ENCODE measurements around the gene ANXA8. TPM values are rescaled to one million over a fixed set of nuclear protein-coding genes. Genes with fewer than 3 reads are reported as not detected.
A peak's percentile ranks its signal among the peaks of the same experiment; 100 is the strongest.

The ANXA8 gene
- total and polyA plus RNA-seq, 2 of the 13 experiments (the other 11 are each of a cell fraction or from before 2014, with no cell fraction given), result not detected

DNA sequence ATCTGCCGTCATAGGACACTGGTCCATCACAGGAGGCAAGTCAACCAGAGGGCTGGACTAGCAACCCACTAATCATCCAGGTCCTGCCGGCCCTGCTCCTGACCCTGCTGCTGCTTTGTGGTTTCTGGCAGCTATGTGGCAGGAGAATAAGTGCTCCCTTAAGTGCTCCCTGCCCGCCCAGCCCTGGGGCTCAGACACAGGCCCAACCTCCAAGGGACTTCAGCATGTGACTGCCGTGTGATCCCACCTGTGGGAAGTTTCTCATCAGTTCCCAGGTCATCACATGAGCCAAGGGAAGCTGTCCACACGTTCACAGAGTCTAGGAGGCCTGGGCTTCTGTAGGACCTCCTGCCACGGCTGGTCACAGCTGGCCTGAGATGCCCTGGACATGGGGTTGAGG, 65.6 kb downstream of the ANXA8 start:
- Histone ChIP-seq H3K9ac (ENCODE audit: insufficient read depth, low read depth, low read length) (no peak overlapping the region), H3K36me3 (replicated peaks in 1 of 2; ENCODE audit: control insufficient read depth in 1 of 2, insufficient read depth in 2 of 2, low read length in 2 of 2) (no peaks in the 10 kb centered on the region), H3K4me1 (ENCODE audit: insufficient read depth, low read length) (peaks cover 6% of the 10 kb centered on the region; the same call in 1 of the 2 replicates), H3K27me3 (ENCODE audit: control insufficient read depth in 1 of 2, insufficient read depth in 2 of 2, low read length in 2 of 2) (peaks cover 2 to 16% of the 10 kb centered on the region in 2 experiments; a peak in 3 of 5 replicates), H4K20me1 (ENCODE audit: insufficient read depth, low read length) (no peaks in the 10 kb centered on the region), H3K79me2 (ENCODE audit: insufficient read depth, low read length) (no peaks in the 10 kb centered on the region), H3K4me2 (ENCODE audit: low read depth, low read length) (no peak overlapping the region), H2AFZ (ENCODE audit: low read length) (no peak overlapping the region), H3K4me3 (replicated peaks in 1 of 3; ENCODE audit: insufficient read depth in 1 of 3, low read depth in 2 of 3, low read length in 3 of 3) (no peak overlapping the region), H3K27ac (ENCODE audit: extremely low read length, insufficient read depth, low read length) (no peak overlapping the region), H3K9me3 (ENCODE audit: low read length) (no peaks in the 10 kb centered on the region)
- ATAC-seq (no peak), FAIRE-seq (no peak), DNase-seq (ENCODE audit: low spot score) (no peak)
- WGBS (ENCODE audit: low lambda C conversion rate), result 10% methylated on average over 3 of the region's 6 CpGs
- TF ChIP-seq ZNF263 (CRISPR knock-in tag; IDR thresholded peaks at IDR 0.05), result peak; percentile 29; the same call in 1 of the 2 replicates
- TF ChIP-seq, protein P1, sequence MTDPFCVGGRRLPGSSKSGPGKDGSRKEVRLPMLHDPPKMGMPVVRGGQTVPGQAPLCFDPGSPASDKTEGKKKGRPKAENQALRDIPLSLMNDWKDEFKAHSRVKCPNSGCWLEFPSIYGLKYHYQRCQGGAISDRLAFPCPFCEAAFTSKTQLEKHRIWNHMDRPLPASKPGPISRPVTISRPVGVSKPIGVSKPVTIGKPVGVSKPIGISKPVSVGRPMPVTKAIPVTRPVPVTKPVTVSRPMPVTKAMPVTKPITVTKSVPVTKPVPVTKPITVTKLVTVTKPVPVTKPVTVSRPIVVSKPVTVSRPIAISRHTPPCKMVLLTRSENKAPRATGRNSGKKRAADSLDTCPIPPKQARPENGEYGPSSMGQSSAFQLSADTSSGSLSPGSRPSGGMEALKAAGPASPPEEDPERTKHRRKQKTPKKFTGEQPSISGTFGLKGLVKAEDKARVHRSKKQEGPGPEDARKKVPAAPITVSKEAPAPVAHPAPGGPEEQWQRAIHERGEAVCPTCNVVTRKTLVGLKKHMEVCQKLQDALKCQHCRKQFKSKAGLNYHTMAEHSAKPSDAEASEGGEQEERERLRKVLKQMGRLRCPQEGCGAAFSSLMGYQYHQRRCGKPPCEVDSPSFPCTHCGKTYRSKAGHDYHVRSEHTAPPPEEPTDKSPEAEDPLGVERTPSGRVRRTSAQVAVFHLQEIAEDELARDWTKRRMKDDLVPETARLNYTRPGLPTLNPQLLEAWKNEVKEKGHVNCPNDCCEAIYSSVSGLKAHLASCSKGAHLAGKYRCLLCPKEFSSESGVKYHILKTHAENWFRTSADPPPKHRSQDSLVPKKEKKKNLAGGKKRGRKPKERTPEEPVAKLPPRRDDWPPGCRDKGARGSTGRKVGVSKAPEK (CRISPR knock-in tag; IDR thresholded peaks at IDR 0.05; ENCODE audit: borderline replicate concordance), result no peak
- no TSS peak for BruUV-seq (replicated peaks)
- ChIA-PET POLR2A (no interaction called here), CTCF (ENCODE audit: low intra/inter-chr PET ratio, low total read pairs) (no interaction called here)
- intact Hi-C loops (cut with micrococcal nuclease; ENCODE audit: unreplicated experiment) (no loop called here), in situ Hi-C loops (cut with HindIII; ENCODE audit: extremely low pct_ligation_motif_present, low pct_unique_long_range_greater_than_20kb) (no loop called here)

Small RNA genes lying within 50 kb of the gene (small RNA-seq; reads per million reads assigned to genes)
- gene AL591684.3 (ENCODE audit: insufficient read depth in 2 of 3, insufficient read length in 3 of 3, low read depth in 2 of 3, low replicate concordance in 1 of 3) (0 reads per million in 3 experiments), gene RNA5SP312 (ENCODE audit: insufficient read depth in 2 of 3, insufficient read length in 3 of 3, low read depth in 2 of 3, low replicate concordance in 1 of 3) (0 reads per million in 3 experiments)

Other genes starting within 250 kb of the ANXA8 start
- gene GDF10, start 183.9 kb downstream of the ANXA8 start, total RNA-seq (2016; rRNA removed; fragmentation: Illumina TruSeq; extraction: Trizol), result not detected in 2 replicates
- 0.03 TPM in 1 of 2 replicates, not detected in the other for gene GDF10, start 183.9 kb downstream of the ANXA8 start, polyA plus RNA-seq (2011; rRNA removed)
- gene GDF2, start 161.7 kb downstream of the ANXA8 start, total RNA-seq (2016; rRNA removed; fragmentation: Illumina TruSeq; extraction: Trizol), result not detected in 2 replicates
- gene GDF2, start 161.7 kb downstream of the ANXA8 start, polyA plus RNA-seq (2011; rRNA removed), result not detected in 2 replicates
- gene RBP3, start 135.8 kb downstream of the ANXA8 start, total RNA-seq (2016; rRNA removed; fragmentation: Illumina TruSeq; extraction: Trizol), result not detected in 2 replicates
- gene RBP3, start 135.8 kb downstream of the ANXA8 start, polyA plus RNA-seq (2011; rRNA removed), result not detected in 2 replicates
- 0.13 and 0.17 TPM in 2 replicates for gene ZNF488, start 99.8 kb downstream of the ANXA8 start, total RNA-seq (2016; rRNA removed; fragmentation: Illumina TruSeq; extraction: Trizol)
- 0.10 and 0.15 TPM in 2 replicates for gene ZNF488, start 99.8 kb downstream of the ANXA8 start, polyA plus RNA-seq (2011; rRNA removed)
- gene FAM25G, start 7.6 kb upstream of the ANXA8 start, total RNA-seq (2016; rRNA removed; fragmentation: Illumina TruSeq; extraction: Trizol), result not detected in 2 replicates
- not detected in 2 replicates for gene FAM25G, start 7.6 kb upstream of the ANXA8 start, polyA plus RNA-seq (2011; rRNA removed)
- gene AGAP9, start 39.5 kb upstream of the ANXA8 start, total RNA-seq (2016; rRNA removed; fragmentation: Illumina TruSeq; extraction: Trizol), result 2.3 and 5.1 TPM in 2 replicates
- 12.0 TPM in 2 replicates for gene AGAP9, start 39.5 kb upstream of the ANXA8 start, polyA plus RNA-seq (2011; rRNA removed)